Cardiac muscle cell (in vitro differentiated cells and primary cell): ENCODE measurements around the gene OLFML2A. TPM values are rescaled to one million over a fixed set of nuclear protein-coding genes. Genes with fewer than 3 reads are reported as not detected.

Source experiments
- DNase-seq, 2 donors: peaks; one replicate each; pipeline versions ENCODE4 v3.0.0 to v3.0.0-alpha.2; 2010 to 2017; ENCODE audit warnings: low read depth in 1 of 2, low spot score in 1 of 2
- H3K27ac ChIP-seq: fragments of 200-600 bp; sonication (generic); 2 replicates; pipeline ENCODE4 v1.5.1; 2016
- H3K27me3 ChIP-seq: fragments of 200-600 bp; sonication (generic); 2 replicates; pipeline ENCODE4 v1.6.0; 2016; ENCODE audit warnings: control low read depth
- H3K36me3 ChIP-seq: fragments of 200-600 bp; sonication (generic); 2 replicates; pipeline ENCODE4 v1.5.1; 2016; ENCODE audit warnings: control low read depth
- H3K4me1 ChIP-seq: fragments of 200-600 bp; sonication (generic); 2 replicates; pipeline ENCODE4 v1.8.1; 2017; ENCODE audit warnings: low read depth, mild to moderate bottlenecking, mixed run types
- H3K4me3 ChIP-seq: fragments of 200-600 bp; sonication (generic); 2 replicates; pipeline ENCODE4 v1.5.1; 2016; ENCODE audit warnings: mild to moderate bottlenecking
- H3K9me3 ChIP-seq: fragments of 200-600 bp; sonication (generic); 2 replicates; pipeline ENCODE4 v1.5.1; 2017; ENCODE audit warnings: low read depth, mild to moderate bottlenecking, control low read depth
- CTCF ChIP-seq: IDR thresholded peaks from 2 replicates; pipeline ENCODE4 v1.5.1; 2012; ENCODE audit warnings: low read depth, mild to moderate bottlenecking, low read length
- polyA plus RNA-seq: library from polyadenylated mRNA; unstranded; fragments of >200 nt; fragmentation: Nextera tagmentation; extraction: Ambion mirVana; gene quantifications from 2 replicates; pipeline ENCODE4 v1.2.1, GENCODE V29; 2016
- total RNA-seq: library from RNA; depleted of rRNA; stranded (reverse); fragments of >200 nt; gene quantifications from 2 replicates; pipeline ENCODE4 v1.2.3, GENCODE V29; 2016

The OLFML2A gene
- total and polyA plus RNA-seq, 2 experiments from 2014 or later = 3.4 to 10.7 TPM

- Histone ChIP-seq H3K9me3 (no peaks in the 10 kb centered on the region), H3K27ac (peak overlapping the region; percentile 65), H3K4me3 (no peak overlapping the region), H3K27me3 (no peaks in the 10 kb centered on the region), H3K4me1 (no peaks in the 10 kb centered on the region), H3K36me3 (no peaks in the 10 kb centered on the region)
- no peak for TF ChIP-seq CTCF
- DNase-seq = no peak
Observed at GRCh38 chr9:124818431-124819281, 41.7 kb downstream of the OLFML2A start.

- no peak for TF ChIP-seq CTCF
- Histone ChIP-seq H3K4me3 (no peak overlapping the region), H3K4me1 (no peaks in the 10 kb centered on the region), H3K27ac (no peak overlapping the region), H3K9me3 (no peaks in the 10 kb centered on the region), H3K36me3 (no peaks in the 10 kb centered on the region), H3K27me3 (no peaks in the 10 kb centered on the region)
- DNase-seq = no peak
Observed at GRCh38 chr9:124820698-124821623, 44.0 kb downstream of the OLFML2A start.

GRCh38 chr9:124828489-124829333, 51.8 kb downstream of the OLFML2A start:
- no peak for TF ChIP-seq CTCF
- Histone ChIP-seq H3K4me3 (no peak overlapping the region), H3K27ac (no peak overlapping the region), H3K4me1 (no peaks in the 10 kb centered on the region), H3K36me3 (no peaks in the 10 kb centered on the region), H3K9me3 (no peaks in the 10 kb centered on the region), H3K27me3 (no peaks in the 10 kb centered on the region)
- DNase-seq = no peak

- H3K4me1 ChIP-seq = peaks cover 1% of the 10 kb centered on the region
- no peaks in the 10 kb centered on the region for H3K36me3 ChIP-seq
- TF ChIP-seq CTCF = no peak
- no peak overlapping the region for H3K4me3 ChIP-seq
- H3K9me3 ChIP-seq = no peaks in the 10 kb centered on the region
- H3K27ac ChIP-seq = no peak overlapping the region
- DNase-seq = no peak
- no peaks in the 10 kb centered on the region for H3K27me3 ChIP-seq
Observed at GRCh38 chr9:124829334-124829669, 52.4 kb downstream of the OLFML2A start.

- no peak overlapping the region for H3K27ac ChIP-seq
- no peak for TF ChIP-seq CTCF
- no peaks in the 10 kb centered on the region for H3K27me3 ChIP-seq
- DNase-seq = no peak
- no peak overlapping the region for H3K4me3 ChIP-seq
- peaks cover 11% of the 10 kb centered on the region for H3K4me1 ChIP-seq
- no peaks in the 10 kb centered on the region for H3K9me3 ChIP-seq
- no peaks in the 10 kb centered on the region for H3K36me3 ChIP-seq
Observed at GRCh38 chr9:124830593-124830992, 53.7 kb downstream of the OLFML2A start.
